ENCODE results near the gene TGFB1.

GRCh38 chr19:41311613-41312012 lies 42.1 kb downstream of the TGFB1 start:
- TF ChIP-seq POLR2A (IDR thresholded peaks at IDR 0.05; ENCODE audit: low read length): no peak
- TF ChIP-seq GATA1 (IDR thresholded peaks at IDR 0.05; ENCODE audit: low read depth, low read length): no peak
